ENCODE measurements around the gene CDK14. TPM values are rescaled to one million over a fixed set of nuclear protein-coding genes. Genes with fewer than 3 reads are reported as not detected.

The CDK14 gene
- total RNA-seq, 1 donor from 2014 or later: 23.5 TPM

DNA sequence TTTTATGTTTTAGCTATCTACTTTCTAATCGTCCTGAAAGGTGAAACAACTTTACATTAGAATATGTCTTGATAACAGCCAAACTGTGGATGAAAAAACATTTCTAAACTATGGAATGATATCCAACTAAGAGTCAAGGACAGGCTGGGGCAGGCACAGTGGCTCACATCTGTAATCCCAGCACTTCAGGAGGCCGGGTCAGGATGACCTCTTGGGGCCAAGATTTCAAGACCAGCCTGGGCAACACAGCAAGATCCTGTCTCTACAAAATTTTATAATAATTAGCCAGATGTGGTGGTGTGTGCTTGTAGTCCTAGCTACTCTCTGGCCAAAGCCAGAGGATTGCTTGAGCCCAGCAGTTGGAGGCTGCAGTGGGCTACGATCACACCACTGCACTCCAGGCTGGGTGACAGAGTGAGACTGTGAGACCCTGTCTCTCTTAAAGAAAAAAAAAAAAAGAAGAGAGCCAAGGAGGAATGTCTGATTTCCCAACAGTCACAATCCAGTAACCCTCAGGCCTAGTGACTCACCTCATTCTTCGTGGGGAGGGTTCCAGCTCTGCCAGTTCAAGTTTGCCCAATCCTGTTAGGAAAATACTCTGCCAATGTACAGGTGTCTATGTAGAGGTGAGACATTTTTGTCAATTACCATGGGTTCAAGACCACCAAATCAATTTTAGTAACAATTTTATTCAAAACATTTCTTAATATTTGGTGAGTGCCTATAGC, 653.5 kb downstream of the CDK14 start:
- no peak for DNase-seq (ENCODE audit: low spot score)

GRCh38 chr7:91250706-91251105, 654.6 kb downstream of the CDK14 start:
- no peak for DNase-seq (ENCODE audit: low spot score)

DNA sequence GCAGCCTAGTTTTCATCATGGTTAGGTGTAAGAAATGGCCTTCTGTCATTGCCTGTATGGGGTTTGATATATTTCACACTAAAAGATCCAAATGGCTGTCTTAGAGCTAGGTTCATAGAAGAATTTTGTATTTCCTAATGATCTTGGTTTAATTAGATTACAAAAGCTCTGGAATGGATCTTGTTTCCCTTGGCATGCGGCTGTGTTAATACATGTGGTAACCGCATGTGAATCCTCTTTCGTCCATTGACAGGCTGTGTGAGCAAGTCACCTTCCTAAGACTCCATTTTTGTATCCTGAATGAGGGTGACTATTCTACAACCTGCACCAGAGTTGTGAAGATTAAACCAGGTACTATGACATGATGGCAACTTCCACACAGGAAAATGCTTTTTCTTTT, 655.8 kb downstream of the CDK14 start:
- DNase-seq (ENCODE audit: low spot score): no peak

Other genes with a start within 250 kb of the CDK14 start
- gene GTPBP10, start 249.6 kb upstream of the CDK14 start, total RNA-seq: 37.1 TPM
- 28.5 TPM for gene CLDN12, start 192.9 kb upstream of the CDK14 start, total RNA-seq
- not detected for gene PTTG1IP2, start 126.7 kb upstream of the CDK14 start, total RNA-seq

Measured in ureter (tissue), 1 donor.